Activated CD8-positive, alpha-beta T cell treated with anti-CD3 and anti-CD28 coated beads, Interleukin-2, amount 10 ng/mL, durations not matched to agents 7 days and 5 days (primary cell): ENCODE results near the gene HOXC9. TPM values are rescaled to one million over a fixed set of nuclear protein-coding genes. Genes with fewer than 3 reads are reported as not detected.

Experiments
- ATAC-seq: fragments of 150-1000 bp; cut with Tn5 transposase; one replicate; pipeline ENCODE4 v1.10.0; 2021; ENCODE audit warnings: moderate library complexity
- CTCF ChIA-PET: fragments of 350-600 bp; sonication (Branson Sonifier 250); formaldehyde crosslinking; loops from one replicate; lab custom pipeline; 2021; ENCODE audit warnings: antibody characterized with exemption; lab: Charles Lee
- POLR2A ChIA-PET: fragments of 350-600 bp; sonication (Branson Sonifier 250); formaldehyde crosslinking; loops from one replicate; lab custom pipeline; 2021; ENCODE audit warnings: antibody characterized with exemption; lab: Charles Lee
- DNase-seq: peaks from one replicate; pipeline ENCODE4 v3.0.0-alpha.2; 2020
- H3K27ac Mint-ChIP-seq: one replicate; pipeline ENCODE4 v1.8.0; 2021; ENCODE audit warnings: mild to moderate bottlenecking, mixed read lengths
- H3K27me3 Mint-ChIP-seq: one replicate; pipeline ENCODE4 v1.8.0; 2021; ENCODE audit warnings: low read depth, mixed read lengths
- H3K36me3 Mint-ChIP-seq: one replicate; pipeline ENCODE4 v1.8.0; 2021; ENCODE audit warnings: low read depth, mixed read lengths
- H3K4me1 Mint-ChIP-seq: one replicate; pipeline ENCODE4 v1.8.0; 2021; ENCODE audit warnings: low read depth, mixed read lengths
- H3K4me3 Mint-ChIP-seq: one replicate; pipeline ENCODE4 v1.8.0; 2021; ENCODE audit warnings: mild to moderate bottlenecking, mixed read lengths
- H3K9me3 Mint-ChIP-seq: one replicate; pipeline ENCODE4 v1.8.0; 2022; ENCODE audit warnings: mixed read lengths; ENCODE audit not compliant: insufficient read depth
- total RNA-seq, 2 experiments: library from RNA; stranded (reverse); gene quantifications; one replicate each; pipeline ENCODE4 v1.2.3, GENCODE V29; 2021

The HOXC9 gene
- total RNA-seq, 2 experiments from 2014 or later = not detected

DNA sequence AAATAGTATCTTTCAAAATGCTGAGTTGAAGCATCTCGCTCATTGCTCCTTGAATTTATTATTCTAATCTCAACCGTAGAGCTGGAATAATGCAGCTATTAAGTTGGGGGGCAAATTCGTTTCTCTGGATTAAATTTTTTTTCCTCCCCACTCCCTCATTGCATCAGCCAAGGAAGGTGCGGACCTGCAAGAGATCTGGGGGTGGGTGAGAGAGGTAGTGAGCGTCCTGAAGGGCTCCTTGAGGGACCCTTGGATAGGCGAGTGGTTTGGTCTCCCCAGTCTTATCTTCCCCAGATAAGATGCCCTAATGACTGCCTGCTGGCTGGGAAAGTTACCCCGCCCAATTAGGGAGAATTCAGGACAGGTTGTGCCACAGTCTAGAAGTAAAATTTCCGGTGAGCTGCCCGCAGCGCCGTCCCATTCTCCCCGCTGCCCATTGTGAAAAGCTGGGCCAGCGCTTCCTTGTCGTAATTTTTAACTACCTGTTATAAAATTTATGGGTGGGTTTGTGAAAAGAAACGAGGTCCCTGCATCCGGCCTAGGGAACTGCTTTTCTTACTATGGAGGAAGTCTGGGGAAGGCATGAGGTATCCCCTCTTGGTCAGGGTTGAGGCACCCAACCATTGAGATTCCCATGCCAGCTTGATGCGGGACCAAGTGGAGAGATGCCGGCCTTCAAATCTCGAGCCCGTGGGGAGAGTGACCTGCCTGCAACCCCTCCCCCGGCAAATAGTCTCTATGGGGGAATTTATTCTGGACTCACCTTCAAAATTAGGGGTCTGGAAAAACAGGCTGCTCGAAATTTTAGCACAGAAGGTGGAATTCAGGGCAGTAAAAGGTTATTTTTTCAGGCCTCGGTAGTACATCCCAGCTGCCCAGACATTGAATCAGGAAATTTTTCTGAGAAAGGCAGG is 15.3 kb downstream of the HOXC9 start:
- POLR2A ChIA-PET = no interaction called here
- Mint-ChIP-seq H3K4me1 (peaks cover 23% of the 10 kb centered on the region), H3K4me3 (peak overlapping the region; percentile 17), H3K27ac (no peak overlapping the region), H3K27me3 (peaks cover 80% of the 10 kb centered on the region), H3K36me3 (no peaks in the 10 kb centered on the region), H3K9me3 (no peaks in the 10 kb centered on the region)
- CTCF ChIA-PET = interaction anchor here (1.1 to 3.1 kb wide), 7 partner anchors 7 to 199 kb away, joined by 3 to 15 read pairs (median 4); partner anchors contain the start of gene HOXC5
- ATAC-seq = no peak
- DNase-seq = no peak

GRCh38 chr12:54016051-54016450 is 16.1 kb downstream of the HOXC9 start:
- Mint-ChIP-seq H3K27ac (no peak overlapping the region), H3K27me3 (peaks cover 79% of the 10 kb centered on the region), H3K4me3 (no peak overlapping the region), H3K9me3 (no peaks in the 10 kb centered on the region), H3K36me3 (no peaks in the 10 kb centered on the region), H3K4me1 (peaks cover 23% of the 10 kb centered on the region)
- ATAC-seq (no peak), DNase-seq (no peak)
- CTCF ChIA-PET = interaction anchor here (1.4 to 3.1 kb wide), 5 partner anchors 8 to 193 kb away, joined by 3 to 15 read pairs (median 4); partner anchors contain the start of gene HOXC5
- POLR2A ChIA-PET = interaction anchor here (0.7 kb wide), 1 partner anchor 18 kb away, joined by 6 read pairs; no protein-coding TSS in a partner anchor

GRCh38 chr12:54016478-54016964 is 16.6 kb downstream of the HOXC9 start:
- no peak overlapping the region for H3K27ac Mint-ChIP-seq
- H3K4me1 Mint-ChIP-seq = peaks cover 24% of the 10 kb centered on the region
- no peaks in the 10 kb centered on the region for H3K36me3 Mint-ChIP-seq
- ChIA-PET CTCF (interaction anchor here (0.6 to 3.1 kb wide), 6 partner anchors 9 to 192 kb away, joined by 3 to 15 read pairs (median 4); partner anchors contain the start of gene HOXC5), POLR2A (interaction anchor here (0.7 kb wide), 1 partner anchor 18 kb away, joined by 6 read pairs; no protein-coding TSS in a partner anchor)
- H3K4me3 Mint-ChIP-seq = no peak overlapping the region
- DNase-seq (no peak), ATAC-seq (no peak)
- peaks cover 79% of the 10 kb centered on the region for H3K27me3 Mint-ChIP-seq
- no peaks in the 10 kb centered on the region for H3K9me3 Mint-ChIP-seq

GRCh38 chr12:54017027-54017788 is 17.2 kb downstream of the HOXC9 start:
- peak; percentile 58 for ATAC-seq
- DNase-seq = no peak
- ChIA-PET CTCF (interaction anchor here (0.5 to 3.1 kb wide), 16 partner anchors 8 to 225 kb away, joined by 3 to 16 read pairs (median 4); partner anchors contain the start of genes HOXC5, HOXC8 and HOXC9), POLR2A (interaction anchor here (0.7 to 1.1 kb wide), 2 partner anchors 10 to 19 kb away, joined by 6 read pairs; no protein-coding TSS in a partner anchor)
- peaks cover 27% of the 10 kb centered on the region for H3K4me1 Mint-ChIP-seq
- H3K36me3 Mint-ChIP-seq = no peaks in the 10 kb centered on the region
- H3K27me3 Mint-ChIP-seq = peaks cover 80% of the 10 kb centered on the region
- peak overlapping the region; percentile 46 for H3K27ac Mint-ChIP-seq
- H3K9me3 Mint-ChIP-seq = no peaks in the 10 kb centered on the region
- peak overlapping the region; percentile 80 for H3K4me3 Mint-ChIP-seq

- Mint-ChIP-seq H3K9me3 (no peaks in the 10 kb centered on the region), H3K4me1 (peaks cover 27% of the 10 kb centered on the region), H3K4me3 (peak overlapping the region; percentile 80), H3K27ac (peak overlapping the region; percentile 46), H3K36me3 (no peaks in the 10 kb centered on the region), H3K27me3 (peaks cover 80% of the 10 kb centered on the region)
- ChIA-PET POLR2A (interaction anchor here (1.1 kb wide), 1 partner anchor 9 kb away, joined by 6 read pairs; no protein-coding TSS in a partner anchor), CTCF (interaction anchor here (0.5 to 3.1 kb wide), 14 partner anchors 9 to 225 kb away, joined by 3 to 16 read pairs (median 4); partner anchors contain the start of genes HOXC5, HOXC8 and HOXC9)
- ATAC-seq (peak; percentile 91), DNase-seq (peak; percentile 83)
Observed at GRCh38 chr12:54017878-54018467, 18.0 kb downstream of the HOXC9 start.

GRCh38 chr12:54018468-54018984 is 18.6 kb downstream of the HOXC9 start:
- H3K4me1 Mint-ChIP-seq = peaks cover 27% of the 10 kb centered on the region
- POLR2A ChIA-PET = no interaction called here
- H3K27me3 Mint-ChIP-seq = peaks cover 80% of the 10 kb centered on the region
- CTCF ChIA-PET = interaction anchor here (1.2 kb wide), 1 partner anchor 172 kb away, joined by 5 read pairs; no protein-coding TSS in a partner anchor
- H3K27ac Mint-ChIP-seq = peak overlapping the region; percentile 6
- ATAC-seq (no peak), DNase-seq (no peak)
- peak overlapping the region; percentile 80 for H3K4me3 Mint-ChIP-seq
- no peaks in the 10 kb centered on the region for H3K36me3 Mint-ChIP-seq
- no peaks in the 10 kb centered on the region for H3K9me3 Mint-ChIP-seq

DNA sequence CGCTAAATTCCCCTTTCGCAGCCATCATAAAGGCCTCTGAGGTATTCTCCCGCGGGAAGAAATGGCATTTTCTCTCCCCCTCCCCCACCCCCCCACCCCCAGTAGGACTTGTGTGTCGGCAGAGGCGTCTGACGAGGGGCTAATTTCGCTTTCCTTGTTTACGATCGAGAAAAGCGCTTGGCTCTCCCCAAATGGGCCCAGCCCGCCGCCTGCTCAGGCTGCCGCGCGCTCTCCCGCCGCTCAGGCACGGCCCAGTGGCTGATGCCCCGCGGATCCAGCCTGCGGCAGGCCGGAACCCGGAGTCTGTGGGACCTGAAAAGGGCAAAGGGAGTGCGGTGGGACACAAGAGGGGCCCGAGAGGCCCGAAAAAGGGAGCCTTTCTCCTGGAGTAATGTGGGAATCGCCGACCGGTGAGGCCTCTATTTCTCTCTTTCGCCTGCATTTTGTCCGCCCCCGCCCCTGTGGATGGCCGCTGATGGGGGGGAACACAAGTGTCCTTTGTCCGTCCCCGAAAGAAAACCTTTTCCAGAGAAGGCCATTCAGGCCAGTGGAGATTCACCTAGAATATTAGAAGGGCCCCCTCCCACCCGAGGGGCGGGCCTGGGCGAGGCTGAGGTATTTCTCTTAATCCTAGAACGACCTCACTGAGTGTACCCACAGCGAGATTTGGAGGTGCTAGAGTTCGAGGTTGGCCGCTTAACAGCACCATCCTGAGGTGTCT is 19.3 kb downstream of the HOXC9 start:
- no peaks in the 10 kb centered on the region for H3K9me3 Mint-ChIP-seq
- H3K4me1 Mint-ChIP-seq = peaks cover 27% of the 10 kb centered on the region
- H3K4me3 Mint-ChIP-seq = no peak overlapping the region
- DNase-seq (no peak), ATAC-seq (no peak)
- H3K27me3 Mint-ChIP-seq = peaks cover 80% of the 10 kb centered on the region
- ChIA-PET POLR2A (no interaction called here), CTCF (interaction anchor here (1.6 kb wide), 1 partner anchor 13 kb away, joined by 5 read pairs; the partner anchor contains the start of gene HOXC5)
- H3K27ac Mint-ChIP-seq = no peak overlapping the region
- H3K36me3 Mint-ChIP-seq = no peaks in the 10 kb centered on the region

DNA sequence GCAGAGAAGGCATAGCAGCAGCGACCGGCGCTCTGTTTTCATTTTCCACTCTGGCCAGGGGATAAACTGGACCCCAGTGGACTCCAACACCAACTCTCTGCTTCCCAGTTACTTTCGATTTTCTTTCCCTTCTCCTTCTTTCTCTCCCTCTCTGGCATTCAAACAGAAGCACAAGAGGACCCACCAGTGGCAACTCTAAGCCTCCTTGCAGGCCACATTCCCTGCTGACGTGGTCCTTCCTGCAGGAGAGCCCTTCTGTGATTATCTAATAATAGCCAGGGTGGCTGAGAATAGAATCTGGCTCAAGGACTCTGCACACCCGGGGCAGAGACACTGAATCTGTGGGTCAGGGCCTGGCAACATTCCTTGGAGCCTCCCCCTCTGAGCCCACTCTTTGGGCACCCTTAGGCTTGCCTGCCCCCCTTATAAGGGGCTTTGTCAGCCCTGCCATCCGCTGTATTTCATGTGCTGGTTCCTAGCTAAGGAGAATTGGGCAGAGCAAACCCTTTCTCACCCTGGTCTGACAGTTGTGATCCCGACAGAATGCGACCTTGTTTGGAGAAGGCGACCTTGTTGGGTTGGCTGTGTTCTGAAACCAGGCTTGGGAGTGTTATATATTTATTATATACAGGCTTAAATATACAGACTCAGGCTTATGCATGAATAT is 20.1 kb downstream of the HOXC9 start:
- CTCF ChIA-PET = interaction anchor here (1.4 to 1.6 kb wide), 2 partner anchors 12 to 188 kb away, joined by 5 to 7 read pairs; partner anchors contain the start of gene HOXC5

GRCh38 chr12:54020591-54021405 is 20.8 kb downstream of the HOXC9 start:
- H3K27ac Mint-ChIP-seq = no peak overlapping the region
- H3K4me1 Mint-ChIP-seq = peaks cover 22% of the 10 kb centered on the region
- H3K4me3 Mint-ChIP-seq = no peak overlapping the region
- no peaks in the 10 kb centered on the region for H3K9me3 Mint-ChIP-seq
- DNase-seq (no peak), ATAC-seq (no peak)
- H3K27me3 Mint-ChIP-seq = peaks cover 75% of the 10 kb centered on the region
- POLR2A ChIA-PET = no interaction called here
- CTCF ChIA-PET = interaction anchor here (1.4 to 3.9 kb wide), 3 partner anchors 12 to 187 kb away, joined by 5 to 19 read pairs (median 7); partner anchors contain the start of gene HOXC5
- H3K36me3 Mint-ChIP-seq = no peaks in the 10 kb centered on the region

More for the DNA sequence above, 20.1 kb downstream of the HOXC9 start:
- DNase-seq (no peak), ATAC-seq (no peak)
- Mint-ChIP-seq H3K27ac (no peak overlapping the region), H3K9me3 (no peaks in the 10 kb centered on the region), H3K27me3 (peaks cover 76% of the 10 kb centered on the region), H3K4me3 (no peak overlapping the region), H3K36me3 (no peaks in the 10 kb centered on the region), H3K4me1 (peaks cover 23% of the 10 kb centered on the region)
- POLR2A ChIA-PET = no interaction called here
